Medulla oblongata (tissue), 1 donor: Measurements from ENCODE around the gene INPP5E.

Experiments used
- DNase-seq: peaks from one replicate; pipeline ENCODE4 v3.0.0-alpha.2; 2015; ENCODE audit errors: extremely low spot score

The INPP5E gene

GRCh38 chr9:136447173-136447778 is 7.6 kb upstream of the INPP5E start:
- DNase-seq: no peak

GRCh38 chr9:136445799-136446198 is 6.2 kb upstream of the INPP5E start:
- DNase-seq: no peak

GRCh38 chr9:136444102-136444501 is 4.5 kb upstream of the INPP5E start:
- no peak for DNase-seq

GRCh38 chr9:136443687-136444086 is 4.0 kb upstream of the INPP5E start:
- DNase-seq: no peak

- DNase-seq: no peak
Observed at GRCh38 chr9:136443087-136443486, 3.4 kb upstream of the INPP5E start.

- no peak for DNase-seq
Observed at GRCh38 chr9:136442265-136442664, 2.6 kb upstream of the INPP5E start.

- peak; percentile 46 for DNase-seq
Observed at GRCh38 chr9:136441681-136442245, 2.1 kb upstream of the INPP5E start.

DNA sequence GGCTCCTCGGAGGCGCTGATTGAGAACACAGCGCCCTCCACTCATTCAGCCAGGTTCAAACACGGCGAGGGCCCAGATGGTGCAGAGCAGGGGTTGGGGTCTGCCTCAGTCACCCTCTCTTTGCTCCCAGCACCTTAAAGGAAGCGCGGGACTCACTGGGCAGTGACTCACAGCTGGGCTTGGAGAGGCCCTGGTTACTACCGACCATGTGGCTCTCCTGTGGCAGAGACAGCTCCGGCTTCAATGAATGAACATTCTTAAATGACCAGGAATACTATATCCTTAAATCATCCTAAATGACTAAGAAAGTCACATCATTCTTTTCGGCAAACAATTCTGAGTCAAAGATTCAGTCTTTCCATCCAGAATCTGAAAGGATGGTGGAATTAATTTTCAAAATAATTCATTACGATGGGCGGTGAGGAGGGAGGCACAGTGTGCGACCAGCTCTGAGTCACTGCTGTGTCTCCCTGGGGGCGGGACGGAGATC is 1.6 kb upstream of the INPP5E start:
- DNase-seq: no peak

DNA sequence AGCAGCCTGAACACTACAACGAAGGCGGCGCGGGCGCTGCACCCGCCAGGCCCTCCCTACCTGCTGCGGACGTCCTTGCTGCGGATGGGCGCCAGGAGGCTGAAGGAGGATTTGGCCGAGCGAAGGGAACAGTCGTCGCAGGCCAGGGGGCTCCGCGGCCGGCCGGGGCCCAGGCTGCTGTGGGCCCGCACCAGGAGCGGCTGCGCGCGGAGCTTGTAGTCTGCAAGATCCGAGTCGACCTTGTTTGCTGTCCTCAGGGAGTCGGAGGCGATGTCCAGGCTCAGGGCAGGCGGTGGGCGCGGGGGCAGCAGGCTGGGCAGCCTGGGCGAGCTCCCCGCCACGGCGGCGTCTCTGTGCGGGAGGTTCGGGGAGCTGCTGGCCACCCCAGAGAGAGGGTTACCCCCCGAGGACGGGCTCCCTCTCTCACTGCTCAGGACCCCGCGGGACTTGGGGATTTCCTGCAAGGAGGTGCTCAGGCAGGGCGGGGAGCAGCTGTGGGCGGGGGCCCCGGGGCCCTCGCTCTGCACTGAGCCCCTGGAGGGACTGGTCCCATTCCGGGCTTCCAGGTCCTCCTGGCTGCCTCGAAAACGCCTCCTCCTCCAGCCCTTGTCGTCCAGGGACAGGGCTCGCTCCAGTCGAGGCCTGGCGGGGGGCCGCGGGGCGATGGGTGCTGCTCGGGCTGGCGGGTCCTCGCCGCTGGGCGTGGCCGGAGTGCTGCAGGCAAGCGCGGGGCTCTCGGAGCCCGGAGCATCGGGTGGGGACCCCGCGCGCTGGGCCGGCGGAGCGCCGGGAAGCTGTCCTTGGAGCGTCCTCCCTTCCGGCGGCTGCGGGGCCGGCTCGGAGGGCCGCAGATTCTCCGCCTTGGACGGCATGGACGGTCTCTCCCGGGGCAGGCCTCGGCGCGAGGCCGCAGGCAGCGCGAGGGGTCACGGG is 831 bp downstream of the INPP5E start:
- no peak for DNase-seq

GRCh38 chr9:136437839-136438547 is 1.7 kb downstream of the INPP5E start:
- DNase-seq: no peak

DNA sequence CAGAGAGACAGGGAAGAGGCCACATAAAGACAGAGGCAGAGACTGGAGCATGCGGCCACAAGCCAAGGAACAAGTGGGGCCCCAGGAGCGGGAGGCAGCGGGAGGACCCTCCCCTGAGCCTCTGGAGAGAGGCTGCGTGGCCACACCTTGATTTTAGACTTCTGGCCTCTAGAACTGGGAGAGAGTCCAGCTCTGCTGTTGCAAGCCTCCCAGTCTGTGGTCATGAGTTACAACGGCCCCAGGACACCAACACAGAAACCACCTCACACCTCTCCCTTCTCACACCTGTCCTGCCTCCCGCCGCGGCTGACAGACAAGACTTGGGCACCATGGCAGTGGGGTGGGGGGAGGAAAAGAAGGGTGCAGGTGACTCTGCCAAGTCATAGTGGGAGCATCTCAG is 2.2 kb downstream of the INPP5E start:
- no peak for DNase-seq

- no peak for DNase-seq
Observed at GRCh38 chr9:136436055-136436634, 3.5 kb downstream of the INPP5E start.

- no peak for DNase-seq
Observed at GRCh38 chr9:136434580-136435169, 5.0 kb downstream of the INPP5E start.

DNA sequence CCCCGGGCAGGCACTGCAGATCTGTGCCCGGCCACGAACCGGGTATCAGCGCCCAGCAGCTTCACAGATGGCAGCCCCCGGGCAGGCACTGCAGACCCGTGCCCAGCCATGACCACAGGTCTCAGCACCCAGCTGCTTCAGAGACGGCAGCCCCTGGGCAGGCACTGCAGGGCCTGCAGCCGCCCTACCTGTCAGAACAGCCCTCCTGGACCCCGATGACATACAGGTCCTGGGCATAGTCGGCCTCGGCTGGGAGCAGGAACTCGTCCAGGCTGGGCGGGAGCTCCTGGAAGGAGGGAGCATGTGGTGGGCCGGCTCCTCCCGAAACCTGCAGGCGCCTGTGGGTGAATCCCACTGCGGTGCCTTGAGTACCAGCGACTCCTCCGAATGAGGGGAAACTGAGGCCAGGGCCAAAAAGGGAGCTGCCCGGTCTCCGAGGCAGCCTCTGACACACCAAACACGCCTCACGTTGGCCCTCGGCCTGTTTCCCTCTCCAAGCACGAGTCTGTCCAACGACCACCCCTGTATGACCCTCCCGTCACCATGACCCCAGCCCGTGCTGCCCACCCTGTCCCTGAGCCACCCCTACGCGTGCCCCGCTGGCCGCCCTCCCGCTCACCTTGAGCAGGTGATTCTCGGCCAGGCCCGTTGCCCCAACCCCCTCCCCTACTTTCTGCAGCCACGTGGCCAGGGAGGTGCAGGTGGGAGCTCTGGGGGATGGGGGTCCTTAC is 5.6 kb downstream of the INPP5E start:
- no peak for DNase-seq

DNA sequence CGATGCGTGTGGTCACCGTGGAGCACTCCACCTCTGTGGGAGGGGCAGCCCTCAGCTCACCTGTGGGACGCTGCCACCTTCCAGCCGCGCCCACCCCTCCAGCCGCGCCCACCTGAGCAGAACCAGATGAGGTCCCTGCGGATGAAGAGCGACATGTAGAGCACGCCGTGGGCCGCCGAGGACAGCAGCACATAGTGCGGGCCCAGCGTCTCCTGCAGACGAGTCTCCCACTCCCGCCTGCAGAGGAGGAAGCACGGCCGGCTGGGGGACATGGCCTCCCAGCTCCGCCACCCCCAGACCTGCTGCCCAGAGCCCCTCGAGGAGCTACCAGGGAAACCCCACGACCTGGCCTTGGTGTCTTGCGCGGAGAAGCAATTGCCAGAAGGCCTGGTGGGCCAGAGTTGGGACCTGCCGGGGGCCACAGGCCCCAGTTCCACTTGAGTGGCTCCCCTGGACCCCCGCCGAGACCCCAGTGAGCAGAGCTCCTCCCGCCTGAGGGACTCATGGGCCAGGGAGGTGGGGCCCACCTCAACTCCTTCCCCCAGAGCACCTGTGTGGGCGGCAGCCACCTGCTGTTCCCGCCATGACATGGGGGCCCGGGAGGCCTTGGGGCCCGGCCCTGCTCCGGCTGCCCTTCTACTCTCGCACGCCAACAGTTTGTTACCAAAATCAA is 6.5 kb downstream of the INPP5E start:
- DNase-seq: no peak

- no peak for DNase-seq
Observed at GRCh38 chr9:136432591-136432990, 7.1 kb downstream of the INPP5E start.

DNA sequence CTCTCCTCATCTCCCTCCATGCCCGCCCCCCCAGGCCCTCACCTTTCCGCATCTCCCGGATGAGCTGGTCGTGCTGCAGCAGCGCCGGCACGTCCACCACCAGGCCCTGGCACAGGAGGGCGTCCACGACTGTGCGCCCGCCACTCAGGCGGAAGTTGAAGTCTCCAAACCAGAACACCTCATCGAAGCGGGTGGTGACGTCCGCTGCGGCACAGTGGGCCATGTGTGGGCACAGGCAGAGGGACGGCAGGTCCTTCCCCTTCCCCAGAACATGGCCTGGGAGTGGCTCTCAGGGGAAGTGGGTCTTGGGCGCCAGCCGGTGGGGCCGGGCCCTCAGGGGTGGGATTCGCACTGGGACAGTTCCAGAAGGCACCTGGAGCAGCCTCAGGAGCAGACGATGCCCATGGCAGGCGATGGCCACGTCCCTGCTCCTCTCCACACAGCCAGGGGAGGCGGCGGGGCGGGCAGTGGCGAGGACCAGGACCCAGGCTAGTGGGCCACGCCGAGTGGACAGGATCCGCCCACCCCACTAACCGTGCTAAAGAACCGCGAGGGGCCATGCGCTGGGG is 7.8 kb downstream of the INPP5E start:
- DNase-seq: no peak

GRCh38 chr9:136430588-136431234 is 8.9 kb downstream of the INPP5E start:
- no peak for DNase-seq
